CD4-positive, alpha-beta T cell treated with Interleukin-15 for 1 hour (primary cell): ENCODE data around the gene HNRNPM.

Source experiments
- DNase-seq: peaks from one replicate; pipeline ENCODE4 v3.0.0-alpha.2; 2020

Gene HNRNPM

GRCh38 chr19:8487137-8487851 is 42.5 kb downstream of the HNRNPM start:
- DNase-seq = peak; percentile 70

- no peak for DNase-seq
Observed at GRCh38 chr19:8488365-8488764, 43.6 kb downstream of the HNRNPM start.

- no peak for DNase-seq
Observed at GRCh38 chr19:8489561-8490394, 45.0 kb downstream of the HNRNPM start.

- no peak for DNase-seq
Observed at GRCh38 chr19:8490395-8490760, 45.6 kb downstream of the HNRNPM start.

- DNase-seq = no peak
Observed at GRCh38 chr19:8490873-8491272, 46.1 kb downstream of the HNRNPM start.

GRCh38 chr19:8491574-8491973 is 46.8 kb downstream of the HNRNPM start:
- no peak for DNase-seq

GRCh38 chr19:8494158-8494557 is 49.4 kb downstream of the HNRNPM start:
- peak; percentile 39 for DNase-seq

GRCh38 chr19:8498295-8498694 is 53.5 kb downstream of the HNRNPM start:
- no peak for DNase-seq

- DNase-seq = no peak
Observed at GRCh38 chr19:8499048-8499833, 54.5 kb downstream of the HNRNPM start.

- no peak for DNase-seq
Observed at GRCh38 chr19:8500158-8500557, 55.4 kb downstream of the HNRNPM start.

GRCh38 chr19:8501516-8501915 is 56.7 kb downstream of the HNRNPM start:
- DNase-seq = no peak

GRCh38 chr19:8501981-8502380 is 57.2 kb downstream of the HNRNPM start:
- DNase-seq = no peak

GRCh38 chr19:8503510-8503909 is 58.7 kb downstream of the HNRNPM start:
- no peak for DNase-seq

GRCh38 chr19:8504171-8504570 is 59.4 kb downstream of the HNRNPM start:
- DNase-seq = peak; percentile 35

- DNase-seq = no peak
Observed at GRCh38 chr19:8504919-8505318, 60.1 kb downstream of the HNRNPM start.

GRCh38 chr19:8505680-8506401 is 61.1 kb downstream of the HNRNPM start:
- DNase-seq = peak; percentile 56

- DNase-seq = no peak
Observed at GRCh38 chr19:8506402-8506957, 61.7 kb downstream of the HNRNPM start.

GRCh38 chr19:8510589-8511115 is 65.9 kb downstream of the HNRNPM start:
- DNase-seq = no peak

GRCh38 chr19:8511573-8512101 is 66.9 kb downstream of the HNRNPM start:
- DNase-seq = no peak

GRCh38 chr19:8512115-8512967 is 67.6 kb downstream of the HNRNPM start:
- DNase-seq = no peak
